Neuron (in vitro differentiated cells): ENCODE measurements around the gene OGT.
"Not testable (repeated sequence)": the region's sequence is repeated elsewhere in the genome, so short reads cannot be mapped to it uniquely, and the experiment has no call there.

Experiments
- H2AFZ ChIP-seq: one replicate; pipeline ENCODE4 v1.6.1; 2013; ENCODE audit warnings: low read depth, mild to moderate bottlenecking, inconsistent platforms, low read length, moderate library complexity
- H3K27me3 ChIP-seq: one replicate; pipeline ENCODE4 v1.6.1; 2013; ENCODE audit warnings: low read length; ENCODE audit not compliant: insufficient read depth
- H3K36me3 ChIP-seq: one replicate; pipeline ENCODE4 v1.6.1; 2013; ENCODE audit warnings: low read length; ENCODE audit not compliant: insufficient read depth
- H3K4me1 ChIP-seq: one replicate; pipeline ENCODE4 v1.6.1; 2013; ENCODE audit warnings: low read length; ENCODE audit not compliant: insufficient read depth
- H3K4me3 ChIP-seq: 2 replicates; pipeline ENCODE4 v1.5.1; 2013; ENCODE audit warnings: mild to moderate bottlenecking, low read length, moderate library complexity
- H3K9me3 ChIP-seq: one replicate; pipeline ENCODE4 v1.6.1; 2013; ENCODE audit warnings: low read length

The OGT gene

DNA sequence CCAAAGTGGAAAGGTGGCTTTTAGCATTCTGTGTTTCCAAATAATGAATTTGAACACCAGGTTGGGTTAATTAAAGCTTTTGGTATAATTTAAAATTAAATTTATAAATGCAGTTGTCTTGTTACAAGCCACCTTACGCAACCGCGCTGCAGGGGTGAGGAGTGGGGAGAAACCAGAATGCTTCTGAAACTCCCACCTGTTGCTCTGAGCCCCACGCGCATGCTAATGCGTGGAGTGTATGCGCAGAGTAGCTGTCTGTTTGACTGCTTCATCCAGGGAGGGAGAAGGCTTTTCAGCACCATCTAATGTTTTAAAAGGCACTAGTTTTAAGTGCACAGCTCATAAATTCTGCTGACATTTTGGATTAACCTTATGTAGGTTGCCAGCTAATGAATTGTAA, 12.5 kb downstream of the OGT start:
- no peaks in the 10 kb centered on the region for H3K4me1 ChIP-seq
- peaks cover 34% of the 10 kb centered on the region for H3K36me3 ChIP-seq
- H3K4me3 ChIP-seq = no peak overlapping the region
- no peaks in the 10 kb centered on the region for H3K27me3 ChIP-seq
- H3K9me3 ChIP-seq = no peaks in the 10 kb centered on the region
- H2AFZ ChIP-seq = no peak overlapping the region

DNA sequence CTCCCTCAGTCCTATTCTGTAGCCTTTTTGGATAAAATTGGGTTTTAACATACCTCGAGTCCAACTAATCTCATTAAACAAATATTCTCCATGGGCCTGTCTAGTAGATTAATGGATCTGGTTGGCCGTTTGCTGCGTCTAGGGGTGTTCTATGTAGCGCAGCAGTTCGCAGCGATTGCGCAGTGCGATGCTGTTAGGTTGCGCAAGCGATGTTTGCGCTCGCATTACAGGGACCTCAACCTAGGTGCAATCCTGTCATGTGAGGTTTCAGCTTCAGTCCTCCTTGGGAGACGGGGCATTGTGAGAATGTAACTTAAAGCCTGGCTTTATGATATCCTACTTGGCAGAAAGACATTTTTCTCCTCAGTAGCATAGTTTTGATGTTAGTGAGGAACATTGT, 14.0 kb downstream of the OGT start:
- no peaks in the 10 kb centered on the region for H3K27me3 ChIP-seq
- no peak overlapping the region for H2AFZ ChIP-seq
- H3K9me3 ChIP-seq = no peaks in the 10 kb centered on the region
- H3K36me3 ChIP-seq = peaks cover 38% of the 10 kb centered on the region
- no peaks in the 10 kb centered on the region for H3K4me1 ChIP-seq
- H3K4me3 ChIP-seq = no peak overlapping the region

DNA sequence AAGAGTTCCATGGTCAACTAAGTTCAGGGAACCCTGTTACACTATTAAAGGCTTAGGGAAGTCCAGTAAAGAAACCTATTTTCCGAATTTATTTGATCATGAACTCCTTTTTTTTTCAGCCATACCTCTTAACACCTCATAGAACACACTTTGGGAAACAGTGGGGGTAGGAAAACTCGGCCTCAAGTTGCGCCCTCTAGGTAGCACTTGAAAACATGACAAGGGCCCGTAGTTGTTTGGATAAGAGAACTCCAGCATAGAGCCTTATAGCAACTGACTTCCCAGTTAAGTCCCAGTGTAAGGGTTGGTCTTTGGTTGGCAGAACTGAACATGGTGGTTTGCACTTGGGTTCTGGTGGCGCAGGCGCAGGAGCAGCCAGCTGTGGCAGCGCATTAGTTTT, 14.4 kb downstream of the OGT start:
- no peaks in the 10 kb centered on the region for H3K9me3 ChIP-seq
- no peaks in the 10 kb centered on the region for H3K27me3 ChIP-seq
- no peak overlapping the region for H3K4me3 ChIP-seq
- H3K36me3 ChIP-seq = peaks cover 38% of the 10 kb centered on the region
- no peaks in the 10 kb centered on the region for H3K4me1 ChIP-seq
- no peak overlapping the region for H2AFZ ChIP-seq

DNA sequence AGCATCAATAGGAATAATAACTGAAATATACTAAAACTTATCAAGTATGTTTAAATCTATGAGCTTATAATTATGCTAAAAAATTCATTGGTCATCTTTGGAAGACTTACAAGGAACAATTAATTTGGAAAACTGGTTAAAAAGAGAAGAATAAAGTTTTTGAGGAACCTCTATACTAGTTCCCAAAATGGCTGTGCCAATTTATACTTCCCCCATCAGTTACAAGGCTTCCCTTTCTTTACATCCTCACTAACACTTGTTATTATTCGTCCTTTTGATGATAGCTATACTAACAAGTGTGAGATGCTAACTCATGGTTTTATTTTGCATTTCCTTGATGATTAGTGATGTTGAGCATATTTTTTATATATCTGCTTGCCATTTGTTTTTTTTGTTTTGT, 17.1 kb downstream of the OGT start:
- no peaks in the 10 kb centered on the region for H3K4me1 ChIP-seq
- H3K9me3 ChIP-seq = no peaks in the 10 kb centered on the region
- no peak overlapping the region for H2AFZ ChIP-seq
- no peaks in the 10 kb centered on the region for H3K27me3 ChIP-seq
- H3K36me3 ChIP-seq = peaks cover 50% of the 10 kb centered on the region
- no peak overlapping the region for H3K4me3 ChIP-seq

DNA sequence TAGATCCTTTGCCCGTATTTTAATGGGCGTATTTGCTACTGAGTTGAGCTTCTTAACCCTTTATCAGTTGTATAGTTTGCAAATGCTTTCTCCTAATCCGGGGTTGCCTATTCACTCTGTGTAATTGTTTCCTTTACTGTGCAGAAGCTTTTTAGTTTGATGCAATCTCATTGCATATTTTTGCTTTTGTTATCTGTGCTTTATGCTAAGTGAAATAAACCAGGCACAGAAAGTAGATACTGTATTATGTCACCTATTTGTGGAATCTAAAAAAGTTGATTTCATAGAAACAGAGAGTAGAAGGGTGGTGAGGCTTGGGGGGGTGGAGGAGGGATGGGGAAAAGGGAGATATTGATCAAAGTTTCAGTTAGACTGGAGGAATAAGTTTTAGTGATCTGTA, 17.7 kb downstream of the OGT start:
- Histone ChIP-seq H3K4me1 (no peaks in the 10 kb centered on the region), H3K27me3 (no peaks in the 10 kb centered on the region), H3K4me3 (no peak overlapping the region), H3K9me3 (no peaks in the 10 kb centered on the region), H2AFZ (no peak overlapping the region), H3K36me3 (peaks cover 49% of the 10 kb centered on the region)

DNA sequence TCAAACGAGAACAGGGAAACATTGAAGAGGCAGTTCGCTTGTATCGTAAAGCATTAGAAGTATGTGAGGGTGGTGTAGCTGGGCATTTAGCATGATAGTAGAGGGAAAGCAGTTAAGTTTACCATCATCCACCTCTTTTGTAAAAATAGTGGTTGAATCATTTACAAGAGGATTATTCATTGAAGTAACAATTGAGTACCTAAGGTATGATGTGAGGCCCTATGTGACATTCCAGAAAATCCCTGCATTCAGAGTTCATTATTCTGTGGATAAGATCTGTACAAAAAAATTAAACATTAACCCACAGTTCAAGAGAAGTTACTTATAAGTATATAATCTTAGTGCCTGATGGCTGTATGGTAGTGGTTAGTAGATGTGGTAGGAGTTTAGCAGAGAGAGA, 23.1 kb downstream of the OGT start:
- H3K27me3 ChIP-seq = no peaks in the 10 kb centered on the region

DNA sequence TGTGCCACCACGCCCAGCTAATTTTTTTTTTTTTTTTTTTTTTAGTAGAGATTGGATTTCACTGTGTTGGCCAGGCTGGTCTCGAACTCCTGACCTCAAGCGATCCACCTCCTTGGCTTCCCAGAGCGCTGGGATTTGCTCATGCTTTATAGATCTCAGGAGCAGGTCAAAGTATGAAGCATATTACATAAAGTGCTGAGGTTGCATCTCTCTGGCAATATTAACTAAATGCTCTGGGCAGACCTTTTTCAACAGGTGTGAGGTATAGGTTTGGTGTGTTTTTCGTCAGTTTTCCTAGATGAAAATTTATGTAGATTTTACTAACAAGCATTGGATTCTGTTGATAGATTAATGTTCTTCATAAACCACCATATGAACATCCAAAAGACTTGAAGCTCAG, 26.0 kb downstream of the OGT start:
- H3K27me3 ChIP-seq = no peaks in the 10 kb centered on the region
- H3K36me3 ChIP-seq = peaks cover 60% of the 10 kb centered on the region
- no peak overlapping the region for H3K4me3 ChIP-seq
- no peaks in the 10 kb centered on the region for H3K9me3 ChIP-seq
- H2AFZ ChIP-seq = no peak overlapping the region
- no peaks in the 10 kb centered on the region for H3K4me1 ChIP-seq

More for the DNA sequence above, 23.1 kb downstream of the OGT start:
- Histone ChIP-seq H3K9me3 (no peaks in the 10 kb centered on the region), H2AFZ (no peak overlapping the region), H3K4me3 (no peak overlapping the region), H3K36me3 (peaks cover 41% of the 10 kb centered on the region), H3K4me1 (no peaks in the 10 kb centered on the region)

GRCh38 chrX:71559773-71560172, 26.9 kb downstream of the OGT start:
- H2AFZ ChIP-seq, H3K4me1 ChIP-seq, H3K4me3 ChIP-seq, H3K27me3 ChIP-seq, H3K9me3 ChIP-seq: not testable (repeated sequence)
- H3K36me3 ChIP-seq = peaks cover 59% of the 10 kb centered on the region

DNA sequence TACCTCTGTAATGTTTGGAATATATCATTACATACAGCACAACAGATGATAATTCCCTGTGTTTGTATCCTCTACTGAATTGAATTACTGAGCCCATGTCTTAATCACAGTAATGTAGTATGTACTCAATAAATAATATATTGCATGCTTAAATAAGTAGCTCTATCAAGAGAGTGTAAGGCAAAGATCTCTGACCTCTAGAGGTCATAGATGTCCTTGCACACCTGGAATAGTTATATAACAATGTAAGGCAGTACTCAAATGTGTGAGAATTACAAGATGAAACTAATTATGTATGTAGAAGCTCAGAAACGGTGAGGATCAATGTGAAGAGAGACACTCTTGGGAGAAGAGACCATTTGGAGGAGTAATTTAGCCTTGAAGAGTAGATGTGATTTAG, 31.0 kb downstream of the OGT start:
- H3K4me3 ChIP-seq = no peak overlapping the region
- H3K9me3 ChIP-seq = no peaks in the 10 kb centered on the region
- H2AFZ ChIP-seq = no peak overlapping the region
- no peaks in the 10 kb centered on the region for H3K4me1 ChIP-seq
- peaks cover 78% of the 10 kb centered on the region for H3K36me3 ChIP-seq
- H3K27me3 ChIP-seq = no peaks in the 10 kb centered on the region

DNA sequence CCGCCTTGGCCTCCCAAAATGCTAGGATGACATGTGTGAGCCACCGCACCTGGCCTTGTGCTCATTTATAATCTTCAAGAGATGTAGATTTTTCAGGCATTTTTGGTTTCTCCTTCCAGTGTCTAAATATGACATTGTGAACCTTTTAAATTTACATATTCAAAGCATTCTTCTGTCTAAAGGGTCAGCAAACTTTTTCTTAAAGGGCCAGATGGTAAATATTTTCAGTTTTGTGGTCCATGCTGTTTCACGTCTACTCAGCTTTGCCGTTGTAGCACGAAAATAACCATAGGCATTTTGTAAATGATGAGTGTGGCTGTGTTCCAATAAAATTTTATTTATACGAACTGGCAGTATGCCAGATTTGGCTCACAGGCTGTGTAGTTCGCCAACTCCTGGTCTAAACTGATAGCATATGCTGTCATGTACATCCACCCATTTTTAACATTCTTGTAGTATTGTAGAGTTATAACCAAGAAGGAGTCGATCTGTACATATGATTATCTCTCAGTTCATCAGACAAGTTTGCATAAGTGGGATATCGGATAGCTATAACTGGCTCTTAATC, 32.7 kb downstream of the OGT start:
- Histone ChIP-seq H3K4me1 (no peaks in the 10 kb centered on the region), H3K36me3 (peaks cover 68% of the 10 kb centered on the region), H3K9me3 (no peaks in the 10 kb centered on the region), H2AFZ (no peak overlapping the region), H3K4me3 (no peak overlapping the region), H3K27me3 (no peaks in the 10 kb centered on the region)

DNA sequence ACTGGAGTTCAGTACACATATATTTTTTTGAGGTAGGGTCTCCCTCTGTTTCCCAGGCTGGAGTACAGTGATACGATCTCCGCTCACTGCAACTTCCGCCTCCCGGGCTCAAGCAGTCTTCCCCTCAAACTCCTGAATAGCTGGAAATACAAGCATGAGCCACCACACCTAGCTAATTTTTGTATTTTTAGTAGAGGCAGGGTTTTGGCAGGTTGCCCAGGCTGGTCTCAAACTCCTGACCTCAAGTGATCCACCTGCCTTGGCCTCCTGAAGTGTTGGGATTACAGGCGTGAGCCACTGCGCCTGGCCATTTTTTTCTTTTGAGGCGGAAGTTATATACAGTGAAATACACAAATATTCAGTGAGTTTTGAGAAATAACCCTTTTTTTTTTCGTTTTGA, 38.5 kb downstream of the OGT start:
- peaks cover 51% of the 10 kb centered on the region for H3K36me3 ChIP-seq
- not testable (repeated sequence) for H3K4me3 ChIP-seq, H3K4me1 ChIP-seq

GRCh38 chrX:71573590-71573989, 40.7 kb downstream of the OGT start:
- Histone ChIP-seq H3K4me1 (no peaks in the 10 kb centered on the region), H3K9me3 (no peaks in the 10 kb centered on the region), H3K4me3 (no peak overlapping the region), H3K27me3 (no peaks in the 10 kb centered on the region), H3K36me3 (peaks cover 36% of the 10 kb centered on the region), H2AFZ (no peak overlapping the region)

More for the DNA sequence above, 38.5 kb downstream of the OGT start:
- not testable (repeated sequence) for H3K27me3 ChIP-seq, H3K9me3 ChIP-seq, H2AFZ ChIP-seq

GRCh38 chrX:71577682-71578081, 44.8 kb downstream of the OGT start:
- no peak overlapping the region for H3K4me3 ChIP-seq
- H2AFZ ChIP-seq = no peak overlapping the region
- no peaks in the 10 kb centered on the region for H3K27me3 ChIP-seq
- no peaks in the 10 kb centered on the region for H3K9me3 ChIP-seq
- peaks cover 30% of the 10 kb centered on the region for H3K36me3 ChIP-seq
- no peaks in the 10 kb centered on the region for H3K4me1 ChIP-seq
